Liver (tissue), 9 donors: Measurements from ENCODE around the gene APOBEC3G. TPM values are rescaled to one million over a fixed set of nuclear protein-coding genes. Genes with fewer than 3 reads are reported as not detected.

Source experiments
- DNase-seq: peaks from one replicate; pipeline ENCODE4 v3.0.0-alpha.2; 2017; ENCODE audit warnings: low spot score
- H3K27ac ChIP-seq, 2 donors: one replicate each; pipeline ENCODE4 v1.7.0; 2013; ENCODE audit warnings: inconsistent platforms in 2 of 2, low read length in 2 of 2, control low read depth in 1 of 2, low read depth in 1 of 2, mild to moderate bottlenecking in 1 of 2
- H3K27me3 ChIP-seq, 4 donors: one replicate each; pipeline versions ENCODE4 v1.6.1 to v1.7.0; 2013; ENCODE audit warnings: low read length in 3 of 4, inconsistent platforms in 1 of 4, mild to moderate bottlenecking in 1 of 4, moderate library complexity in 1 of 4; ENCODE audit not compliant: control insufficient read depth in 4 of 4, insufficient read depth in 4 of 4
- H3K36me3 ChIP-seq, 4 donors: one replicate each; pipeline versions ENCODE4 v1.6.1 to v1.7.0; 2013; ENCODE audit warnings: low read length in 3 of 4, mild to moderate bottlenecking in 3 of 4, low read depth in 1 of 4, moderate library complexity in 1 of 4; ENCODE audit not compliant: control insufficient read depth in 4 of 4, insufficient read depth in 3 of 4
- H3K4me1 ChIP-seq, 4 donors: one replicate each; pipeline versions ENCODE4 v1.6.1 to v1.7.0; 2013; ENCODE audit warnings: low read length in 3 of 4, mild to moderate bottlenecking in 3 of 4, moderate library complexity in 1 of 4; ENCODE audit not compliant: control insufficient read depth in 4 of 4, insufficient read depth in 4 of 4
- H3K4me3 ChIP-seq, 3 donors: one replicate each; pipeline versions ENCODE4 v1.6.1 to v1.7.0; 2013; ENCODE audit warnings: low read length in 3 of 3, control low read depth in 1 of 3, low read depth in 1 of 3, mild to moderate bottlenecking in 1 of 3
- H3K9ac ChIP-seq, 2 donors: one replicate each; pipeline ENCODE4 v1.7.0; 2013; ENCODE audit warnings: low read length in 2 of 2, mild to moderate bottlenecking in 2 of 2, moderate library complexity in 2 of 2, control low read depth in 1 of 2, low read depth in 1 of 2
- H3K9me3 ChIP-seq, 4 donors: one replicate each; pipeline versions ENCODE4 v1.6.1 to v1.7.0; 2013; ENCODE audit warnings: low read length in 3 of 4; ENCODE audit not compliant: control insufficient read depth in 4 of 4
- ATF3 ChIP-seq: IDR thresholded peaks from 2 replicates; pipeline ENCODE4 v1.6.1; 2016; ENCODE audit warnings: antibody characterized with exemption
- CTCF ChIP-seq: fragments of 150-350 bp; IDR thresholded peaks from 2 replicates; pipeline ENCODE4 v1.5.1; 2017; ENCODE audit warnings: improper control_type of control experiment, low read depth, low read length; ENCODE audit not compliant: missing input control
- EGR1 ChIP-seq, 2 donors: IDR thresholded peaks; 2 replicates each; pipeline ENCODE4 v1.6.1; 2016 to 2018; ENCODE audit warnings: antibody characterized with exemption in 2 of 2, low read depth in 2 of 2
- FOXA1 ChIP-seq: IDR thresholded peaks from 2 replicates; pipeline ENCODE4 v1.6.1; 2016; ENCODE audit warnings: antibody characterized with exemption
- FOXA2 ChIP-seq: IDR thresholded peaks from 2 replicates; pipeline ENCODE4 v1.6.1; 2016; ENCODE audit warnings: antibody characterized with exemption
- HNF4A ChIP-seq, 2 donors: conservative IDR thresholded peaks; 2 replicates each; pipeline ENCODE4 v1.6.1; 2016; ENCODE audit warnings: antibody characterized with exemption in 2 of 2, mild to moderate bottlenecking in 2 of 2
- HNF4G ChIP-seq: IDR thresholded peaks from 2 replicates; pipeline ENCODE4 v1.6.1; 2016; ENCODE audit warnings: antibody characterized with exemption
- JUND ChIP-seq, 2 donors: IDR thresholded peaks; 2 replicates each; pipeline ENCODE4 v1.6.1; 2016; ENCODE audit warnings: antibody characterized with exemption in 2 of 2
- MAX ChIP-seq: IDR thresholded peaks from 2 replicates; pipeline ENCODE4 v1.6.1; 2016; ENCODE audit warnings: antibody characterized with exemption
- NR2F2 ChIP-seq: IDR thresholded peaks from 2 replicates; pipeline ENCODE4 v1.6.1; 2016; ENCODE audit warnings: antibody characterized with exemption
- RAD21 ChIP-seq, 2 donors: IDR thresholded peaks; 2 replicates each; pipeline ENCODE4 v1.6.1; 2016; ENCODE audit warnings: antibody characterized with exemption in 2 of 2, mild to moderate bottlenecking in 2 of 2
- REST ChIP-seq: IDR thresholded peaks from 2 replicates; pipeline ENCODE4 v1.6.1; 2016; ENCODE audit warnings: antibody characterized with exemption, mild to moderate bottlenecking
- RXRA ChIP-seq, 2 donors: IDR thresholded peaks; 2 replicates each; pipeline ENCODE4 v1.6.1; 2017 to 2018; ENCODE audit warnings: antibody characterized with exemption in 2 of 2, mild to moderate bottlenecking in 1 of 2
- SP1 ChIP-seq: IDR thresholded peaks from 2 replicates; pipeline ENCODE4 v1.6.1; 2018; ENCODE audit warnings: antibody characterized with exemption, mild to moderate bottlenecking
- TAF1 ChIP-seq: conservative IDR thresholded peaks from 2 replicates; pipeline ENCODE4 v1.6.1; 2016; ENCODE audit warnings: antibody characterized with exemption, mild to moderate bottlenecking
- YY1 ChIP-seq: IDR thresholded peaks from 2 replicates; pipeline ENCODE4 v1.6.1; 2016; ENCODE audit warnings: antibody characterized with exemption, mild to moderate bottlenecking
- WGBS: extraction: QIAGEN DNeasy Blood & Tissue Kit; methylation state at CpG from one replicate; pipeline ENCODE4 v1.1.7; 2013; 5-methylcytosine and 5-hydroxymethylcytosine counted together
- polyA plus RNA-seq, 2 donors: library from polyadenylated mRNA; stranded (reverse) in 1 of 2; unstranded in 1 of 2; fragments of 200-250 nt in 1 of 2; fragments of >200 nt in 1 of 2; fragmentation: Nextera tagmentation in 1 of 2; extraction: Ambion mirVana in 1 of 2; gene quantifications; one replicate each; pipeline versions ENCODE4 v1.2.1 to v1.2.3, GENCODE V29; 2013 to 2015
- total RNA-seq, 2 donors: library from RNA; depleted of rRNA; stranded (reverse); fragments of >200 nt; gene quantifications; one replicate each; pipeline ENCODE4 v1.2.3, GENCODE V29; 2014
- donor health status: healthy.
- donor health status: healthy.
- donor health status: healthy.
- donor health status: healthy.
- donor health status: healthy.

Gene APOBEC3G
- total and polyA plus RNA-seq, 4 donors = 1.9 to 9.2 (median 2.9) TPM

GRCh38 chr22:39090426-39091064, 13.5 kb downstream of the APOBEC3G start:
- Histone ChIP-seq H3K27me3 (peaks cover 0 to 2% (median 0%) of the 10 kb centered on the region in 4 donors), H3K36me3 (no peaks in the 10 kb centered on the region), H3K9ac (no peak overlapping the region), H3K9me3 (no peaks in the 10 kb centered on the region), H3K27ac (peak overlapping the region in 1 of 2 donors; percentile 25), H3K4me3 (no peak overlapping the region), H3K4me1 (no peaks in the 10 kb centered on the region)
- TF ChIP-seq NR2F2 (no peak), CTCF (no peak), ATF3 (no peak), REST (no peak), SP1 (no peak), HNF4G (no peak), JUND (IDR thresholded peaks at IDR 0.05) (no peak), FOXA2 (no peak), RXRA (IDR thresholded peaks at IDR 0.05) (no peak), FOXA1 (no peak), TAF1 (no peak), YY1 (no peak), EGR1 (IDR thresholded peaks at IDR 0.05; ENCODE audit: low read depth in 2 of 2) (no peak)
- DNase-seq = no peak
- WGBS = 67% methylated on average over 15 of the region's 15 CpGs

GRCh38 chr22:39091126-39092081, 14.3 kb downstream of the APOBEC3G start:
- Histone ChIP-seq H3K4me3 (no peak overlapping the region), H3K9me3 (no peaks in the 10 kb centered on the region), H3K27me3 (peaks cover 0 to 2% (median 0%) of the 10 kb centered on the region in 4 donors), H3K27ac (peak overlapping the region in 1 of 2 donors; percentile 29), H3K36me3 (no peaks in the 10 kb centered on the region), H3K9ac (no peak overlapping the region), H3K4me1 (no peaks in the 10 kb centered on the region)
- TF ChIP-seq ATF3 = no peak
- TF ChIP-seq HNF4G = no peak
- no peak for TF ChIP-seq YY1
- no peak for TF ChIP-seq NR2F2
- no peak for TF ChIP-seq REST
- TF ChIP-seq HNF4A (conservative IDR thresholded peaks at IDR 0.05) = no peak
- TF ChIP-seq FOXA2 = no peak
- TF ChIP-seq EGR1 (IDR thresholded peaks at IDR 0.05; ENCODE audit: low read depth in 2 of 2) = no peak
- no peak for TF ChIP-seq FOXA1
- TF ChIP-seq CTCF = no peak
- TF ChIP-seq MAX = no peak
- TF ChIP-seq RAD21 (IDR thresholded peaks at IDR 0.05) = no peak
- 79% methylated on average over 23 of the region's 23 CpGs for WGBS
- no peak for DNase-seq
